ENCODE measurements around the gene FAHD1. TPM values are rescaled to one million over a fixed set of nuclear protein-coding genes. Genes with fewer than 3 reads are reported as not detected.
A peak's percentile ranks its signal among the peaks of the same experiment; 100 is the strongest.

The FAHD1 gene
- polyA plus RNA-seq, 3 donors: 7.5 to 24.9 (median 17.3) TPM

DNA sequence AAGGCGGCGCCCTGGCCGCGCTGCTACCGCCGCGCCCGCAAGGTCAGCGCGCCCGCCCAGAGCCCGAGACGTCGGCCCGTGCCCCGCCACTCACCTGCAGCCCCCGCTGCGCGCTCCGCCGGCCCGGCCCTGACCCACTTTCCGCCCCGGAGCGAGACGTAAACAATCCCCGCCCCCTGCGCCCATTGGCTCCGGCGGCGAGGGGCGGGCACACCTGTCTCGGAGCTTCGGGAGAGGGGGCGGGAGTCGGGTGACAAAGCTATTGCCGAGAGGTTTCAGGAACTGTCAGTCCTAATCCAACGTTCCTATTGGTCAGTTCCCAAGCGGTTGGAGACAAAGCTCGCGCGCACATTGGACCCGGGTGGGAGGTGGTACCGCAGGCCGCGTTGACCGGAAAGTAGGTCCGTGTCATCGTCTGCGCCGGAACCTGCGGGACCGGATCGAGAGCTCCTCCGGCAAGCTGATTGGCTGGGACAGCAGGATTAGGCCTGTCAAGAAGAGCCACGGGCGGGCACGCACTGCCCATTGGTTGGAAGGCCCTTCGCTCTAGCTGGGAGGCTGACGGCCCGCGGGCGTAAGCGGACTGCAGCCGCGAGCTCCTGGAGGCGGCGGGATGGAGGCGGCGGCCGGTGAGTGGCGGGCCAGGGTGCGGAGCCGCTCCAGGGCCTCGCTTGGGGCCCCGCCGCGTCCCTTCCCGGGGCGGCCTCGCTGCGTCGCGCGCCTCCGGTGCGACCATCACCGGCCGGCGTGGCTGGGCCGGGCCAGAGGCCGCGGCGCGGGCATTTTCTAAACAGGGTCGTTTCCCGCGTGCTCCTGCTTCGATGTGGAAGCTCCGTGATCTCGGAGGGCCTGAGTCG, 44.4 kb upstream of the FAHD1 start, which contains the start of the genes NUBP2 and SPSB3:
TSS of gene NUBP2 (plus strand) at position 553 of the 857 bp plus-strand sequence. CDS start at position 614, 61 bp downstream.
TSS of gene SPSB3 (minus strand) at position 164 of the 857 bp plus-strand sequence. CDS start 1,088 bp downstream, outside the sequence.
- Mint-ChIP-seq H3K9me3 (no peaks in the 10 kb centered on the region), H3K27me3 (ENCODE audit: low read depth in 3 of 3) (no peaks in the 10 kb centered on the region), H3K27ac (peak within 1 kb of the TSS; percentile 82 to 95 (median 86)), H3K4me1 (peaks cover 27% of the 10 kb centered on the region), H3K36me3 (peaks cover 12 to 45% of the 10 kb centered on the region in 2 donors), H3K4me3 (peak within 1 kb of the TSS; percentile 87 to 93)
- peaks cover 61% of the 10 kb centered on the region for H3K79me2 ChIP-seq (ENCODE audit: insufficient read depth, low read length)
- H3K9me3 ChIP-seq (replicated peaks in 1 of 2; ENCODE audit: control insufficient read depth in 1 of 2, insufficient read depth in 1 of 2, low read length in 2 of 2): no peaks in the 10 kb centered on the region
- peak; percentile 100 for DNase-seq
- H3K36me3 ChIP-seq (replicated peaks in 1 of 2; ENCODE audit: control insufficient read depth in 1 of 2, insufficient read depth in 2 of 2, low read length in 2 of 2): peaks cover 23 to 27% of the 10 kb centered on the region in 2 donors
- H3K27me3 ChIP-seq (ENCODE audit: control insufficient read depth in 2 of 2, insufficient read depth in 2 of 2, low read length in 2 of 2): no peaks in the 10 kb centered on the region
- TF ChIP-seq, protein P1, sequence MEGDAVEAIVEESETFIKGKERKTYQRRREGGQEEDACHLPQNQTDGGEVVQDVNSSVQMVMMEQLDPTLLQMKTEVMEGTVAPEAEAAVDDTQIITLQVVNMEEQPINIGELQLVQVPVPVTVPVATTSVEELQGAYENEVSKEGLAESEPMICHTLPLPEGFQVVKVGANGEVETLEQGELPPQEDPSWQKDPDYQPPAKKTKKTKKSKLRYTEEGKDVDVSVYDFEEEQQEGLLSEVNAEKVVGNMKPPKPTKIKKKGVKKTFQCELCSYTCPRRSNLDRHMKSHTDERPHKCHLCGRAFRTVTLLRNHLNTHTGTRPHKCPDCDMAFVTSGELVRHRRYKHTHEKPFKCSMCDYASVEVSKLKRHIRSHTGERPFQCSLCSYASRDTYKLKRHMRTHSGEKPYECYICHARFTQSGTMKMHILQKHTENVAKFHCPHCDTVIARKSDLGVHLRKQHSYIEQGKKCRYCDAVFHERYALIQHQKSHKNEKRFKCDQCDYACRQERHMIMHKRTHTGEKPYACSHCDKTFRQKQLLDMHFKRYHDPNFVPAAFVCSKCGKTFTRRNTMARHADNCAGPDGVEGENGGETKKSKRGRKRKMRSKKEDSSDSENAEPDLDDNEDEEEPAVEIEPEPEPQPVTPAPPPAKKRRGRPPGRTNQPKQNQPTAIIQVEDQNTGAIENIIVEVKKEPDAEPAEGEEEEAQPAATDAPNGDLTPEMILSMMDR (IDR thresholded peaks at IDR 0.05): no peak
- intact Hi-C loops (cut with micrococcal nuclease): loop anchor here (1.0 to 10.0 kb wide), 7 partner anchors 9 to 358 kb away; partner anchors contain the start of genes FAHD1 (in 2 of the 2), HAGH (in 2 of the 2), MAPK8IP3 (in 1 of the 2) and MRPS34 (in 1 of the 2)
- H3K9ac ChIP-seq (ENCODE audit: insufficient read depth, low read length, poor library complexity, severe bottlenecking): peak within 1 kb of the TSS; percentile 84
- H3K4me2 ChIP-seq (replicated peaks; ENCODE audit: extremely low read depth, low read length, poor library complexity, severe bottlenecking): peak within 1 kb of the TSS; percentile 88
- H4K20me1 ChIP-seq (ENCODE audit: insufficient read depth, low read length): peaks cover 72% of the 10 kb centered on the region
- peak within 1 kb of the TSS; percentile 83 for H2AFZ ChIP-seq (ENCODE audit: insufficient read depth, low read depth, low read length, poor library complexity, severe bottlenecking)
- WGBS (ENCODE audit: insufficient coverage): under 1% methylated on average over 102 of the region's 102 CpGs
- peak within 1 kb of the TSS; percentile 66 to 94 (median 85) for H3K4me3 ChIP-seq (replicated peaks in 1 of 3; ENCODE audit: low read depth in 2 of 3, low read length in 3 of 3)
- H3K4me1 ChIP-seq (ENCODE audit: control insufficient read depth in 1 of 2, insufficient read depth in 2 of 2, low read length in 2 of 2): peaks cover 25 to 33% of the 10 kb centered on the region in 2 donors
- H3K27ac ChIP-seq (ENCODE audit: low read depth in 1 of 2, low read length in 2 of 2): peak within 1 kb of the TSS; percentile 52 to 83

Measured in CD14-positive monocyte (primary cell).